HCEC 1CT (cell line): ENCODE results near the gene TNFSF9.
"Not testable (repeated sequence)": the region's sequence is repeated elsewhere in the genome, so short reads cannot be mapped to it uniquely, and the experiment has no call there.

Source experiments
- DNase-seq: peaks from one replicate; pipeline ENCODE4 v3.0.0-alpha.2; 2017

The TNFSF9 gene

GRCh38 chr19:6532244-6532999, 1.6 kb downstream of the TNFSF9 start:
- DNase-seq, result no peak

GRCh38 chr19:6533000-6533328, 2.1 kb downstream of the TNFSF9 start:
- no peak for DNase-seq

GRCh38 chr19:6533746-6534418, 3.1 kb downstream of the TNFSF9 start:
- DNase-seq, result no peak

- no peak for DNase-seq
These were observed 3.7 kb downstream of the TNFSF9 start for GRCh38 chr19:6534451-6535093.

DNA sequence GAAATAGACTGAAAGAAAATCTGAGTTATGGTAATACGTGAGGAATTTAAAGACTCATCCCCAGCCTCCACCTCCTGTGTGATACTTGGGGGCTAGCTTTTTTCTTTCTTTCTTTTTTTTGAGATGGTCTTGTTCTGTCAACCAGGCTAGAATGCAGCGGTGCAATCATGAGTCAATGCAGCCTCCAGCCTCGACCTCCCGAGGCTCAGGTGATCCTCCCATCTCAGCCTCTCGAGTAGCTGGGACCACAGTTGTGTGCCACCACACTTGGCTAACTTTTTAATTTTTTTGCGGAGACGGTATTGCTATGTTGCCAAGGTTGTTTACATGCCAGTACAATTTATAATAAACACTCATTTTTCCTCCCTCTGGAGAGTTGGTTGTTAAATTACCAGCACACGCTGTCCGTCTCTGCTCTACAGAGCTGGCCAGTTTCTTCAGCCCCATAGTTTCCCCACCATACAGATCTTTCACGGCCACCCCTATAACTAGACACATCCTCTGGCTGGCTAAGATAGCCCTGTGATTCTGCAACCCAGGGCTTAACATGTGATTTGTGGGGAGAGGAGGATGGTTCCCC, 4.8 kb downstream of the TNFSF9 start:
- no peak for DNase-seq

GRCh38 chr19:6539514-6539913, 8.7 kb downstream of the TNFSF9 start:
- no peak for DNase-seq

DNA sequence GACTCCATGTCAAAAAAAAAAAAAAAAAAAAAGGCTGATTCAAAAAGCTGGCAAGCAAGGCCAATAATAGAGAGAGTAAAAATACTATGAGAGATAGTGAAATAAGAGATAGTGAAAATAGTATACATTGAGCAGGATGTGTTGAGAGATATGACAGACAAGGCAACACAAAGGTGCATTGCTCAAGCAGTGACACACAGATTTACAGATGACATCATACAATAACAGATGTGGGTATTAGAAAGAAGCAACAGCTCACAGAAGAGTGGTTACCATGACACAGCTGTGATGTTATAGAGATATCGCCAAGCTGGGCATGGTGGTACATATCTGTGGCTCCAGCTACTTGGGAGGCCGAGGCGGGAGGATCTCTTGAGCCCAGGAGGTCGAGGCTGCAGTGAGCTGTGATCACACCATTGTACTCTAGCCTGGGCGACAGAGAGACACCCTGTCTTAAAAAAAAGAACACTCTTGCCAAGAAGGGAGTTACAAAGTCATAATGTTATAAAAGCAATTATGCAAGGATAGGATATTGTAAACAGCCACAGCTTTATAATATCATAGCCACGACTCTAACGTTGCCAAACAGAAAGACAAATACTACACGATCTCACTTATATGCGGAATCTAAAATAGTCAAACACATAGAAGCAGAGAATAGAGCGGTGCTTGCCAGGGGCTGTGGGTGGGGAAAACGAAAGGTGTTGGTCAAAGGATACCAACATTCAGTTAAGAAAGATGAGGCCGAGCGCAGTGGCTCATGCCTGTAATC, 10.3 kb downstream of the TNFSF9 start:
- peak; percentile 65 for DNase-seq

GRCh38 chr19:6543866-6544347, 13.1 kb downstream of the TNFSF9 start:
- DNase-seq, result no peak

DNA sequence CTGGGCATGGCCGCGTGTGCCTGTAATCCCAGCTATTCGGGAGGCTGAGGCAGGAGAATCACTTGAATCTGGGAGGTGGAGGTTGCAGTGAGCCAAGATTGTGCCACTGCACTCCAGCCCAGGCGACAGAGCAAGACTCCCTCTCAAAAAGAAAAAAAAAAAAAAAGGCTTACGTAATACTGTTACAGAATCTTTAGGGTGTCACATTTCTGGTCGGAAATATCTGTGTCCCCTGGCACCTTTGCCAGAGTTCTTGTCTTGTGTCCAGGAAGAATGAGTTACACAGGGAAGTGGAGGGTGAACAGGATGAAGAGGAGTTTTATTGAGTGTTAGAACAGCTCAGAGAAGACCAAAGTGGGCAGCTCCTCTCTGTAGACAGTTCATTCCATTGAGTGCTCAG, 19.9 kb downstream of the TNFSF9 start:
- not testable (repeated sequence) for DNase-seq

- no peak for DNase-seq
These were observed 20.3 kb downstream of the TNFSF9 start for GRCh38 chr19:6551091-6551490.

GRCh38 chr19:6551607-6552450, 21.0 kb downstream of the TNFSF9 start:
- DNase-seq, result no peak

DNA sequence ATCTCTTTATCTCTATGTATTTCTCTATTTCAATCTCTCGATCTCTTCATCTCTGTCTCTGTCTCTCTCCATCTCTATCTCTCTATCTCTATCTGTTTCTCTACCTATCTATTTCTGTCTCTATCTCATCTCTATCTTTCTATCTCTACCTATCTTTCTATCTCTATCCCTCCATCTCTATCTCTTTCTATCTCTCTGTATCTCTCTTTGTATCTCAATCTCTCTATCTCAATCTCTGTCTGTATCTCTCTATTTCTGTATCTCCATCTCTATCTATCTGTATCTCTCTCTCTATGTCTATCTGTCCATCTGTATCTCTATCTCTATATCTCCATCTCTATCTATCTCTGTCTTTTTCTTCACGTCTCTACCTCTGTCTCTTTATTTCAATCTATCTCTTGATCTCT, 25.2 kb downstream of the TNFSF9 start:
- DNase-seq, result no peak

DNA sequence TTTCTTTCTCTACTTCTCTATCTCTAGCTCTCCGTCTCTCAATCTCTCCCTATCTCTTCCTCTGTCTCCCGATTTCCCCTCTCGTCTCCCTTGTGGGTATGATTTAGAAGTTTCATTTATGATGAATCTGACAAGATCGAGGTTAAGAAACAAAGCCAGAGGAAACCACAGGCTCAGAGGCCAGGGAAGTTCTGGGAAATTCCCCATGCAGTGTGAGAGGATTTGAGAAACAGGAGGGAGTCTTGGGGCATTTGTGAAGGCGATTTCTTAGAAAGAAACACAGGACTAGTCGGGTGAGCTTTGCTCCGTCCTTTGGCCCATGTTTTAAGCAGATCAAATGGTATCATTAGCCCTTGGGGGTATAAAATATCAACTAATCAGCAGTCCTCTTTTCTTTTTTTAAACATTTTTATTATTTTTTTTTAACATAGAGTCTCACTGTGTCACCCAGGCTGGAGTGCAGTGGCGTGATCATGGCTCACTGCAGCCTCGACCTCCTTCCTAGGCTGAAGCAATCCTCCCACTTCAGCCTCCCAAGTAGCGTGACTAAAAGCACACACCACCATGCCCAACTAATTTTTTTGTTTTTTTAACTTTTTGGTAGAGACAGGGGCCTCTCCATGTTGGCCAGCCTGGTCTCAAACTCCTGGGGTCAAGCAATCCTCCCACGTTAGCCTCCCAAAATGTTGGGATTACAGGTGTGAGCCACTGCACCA, 25.8 kb downstream of the TNFSF9 start:
- DNase-seq, result peak; percentile 22

- not testable (repeated sequence) for DNase-seq
These were observed 31.6 kb downstream of the TNFSF9 start for GRCh38 chr19:6562437-6562836.

DNA sequence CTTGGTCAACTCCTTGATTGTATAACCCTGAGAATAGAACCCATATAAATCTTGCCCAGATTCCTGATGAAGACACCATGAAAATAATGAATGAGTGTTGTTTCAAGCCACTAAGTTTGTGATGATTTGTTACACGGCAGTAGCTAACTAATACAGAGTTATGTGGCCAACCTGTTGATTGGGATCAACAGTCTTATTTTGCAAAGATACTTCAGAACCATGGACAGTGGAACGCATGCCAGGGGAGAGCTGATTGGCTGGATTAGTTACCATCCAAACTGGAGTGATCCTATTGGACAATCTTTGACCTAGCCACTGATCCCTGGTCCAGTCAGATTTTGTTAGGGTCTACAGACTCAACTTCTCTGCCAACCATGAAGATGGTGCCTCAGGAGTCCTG, 33.6 kb downstream of the TNFSF9 start:
- peak; percentile 27 for DNase-seq

DNA sequence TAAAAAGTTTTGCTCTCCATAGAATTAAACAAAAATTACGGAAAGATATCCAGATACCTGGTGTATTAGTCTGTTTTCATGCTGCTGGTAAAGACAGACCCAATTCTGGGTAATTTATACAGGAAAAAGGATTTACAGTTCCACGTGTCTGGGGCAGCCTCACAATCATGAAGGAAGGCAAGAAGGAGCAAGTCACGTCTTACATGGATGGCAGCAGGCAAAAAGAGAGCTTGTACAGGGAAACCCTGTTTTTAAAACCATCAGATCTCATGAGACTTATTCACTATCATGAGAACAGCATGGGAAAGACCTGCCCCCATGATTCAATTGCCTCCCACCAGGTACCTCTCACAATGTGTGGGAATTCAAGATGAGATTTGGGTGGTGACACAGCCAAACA, 35.9 kb downstream of the TNFSF9 start:
- DNase-seq, result not testable (repeated sequence)

- peak; percentile 42 for DNase-seq
These were observed 37.2 kb downstream of the TNFSF9 start for GRCh38 chr19:6568010-6568526.

DNA sequence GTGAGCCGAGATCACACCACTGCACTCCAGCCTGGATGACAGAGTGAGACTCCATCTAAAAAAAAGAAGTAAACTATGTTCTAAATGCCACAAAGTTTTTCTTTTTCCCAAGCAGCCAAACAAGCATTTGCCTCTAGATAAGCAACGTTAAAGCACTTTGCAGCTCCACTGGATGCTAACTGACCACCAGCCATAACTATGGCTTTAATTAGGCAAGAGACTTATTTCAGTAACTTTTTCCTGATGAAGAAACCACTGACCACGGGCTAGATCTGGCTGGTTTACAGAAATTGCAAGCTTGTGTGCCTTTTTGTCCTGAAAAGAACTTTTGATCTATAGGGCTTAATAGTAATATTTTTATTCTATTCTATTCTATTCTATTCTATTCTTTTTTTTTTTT, 38.0 kb downstream of the TNFSF9 start:
- no peak for DNase-seq

- no peak for DNase-seq
These were observed 39.9 kb downstream of the TNFSF9 start for GRCh38 chr19:6570764-6571163.

DNA sequence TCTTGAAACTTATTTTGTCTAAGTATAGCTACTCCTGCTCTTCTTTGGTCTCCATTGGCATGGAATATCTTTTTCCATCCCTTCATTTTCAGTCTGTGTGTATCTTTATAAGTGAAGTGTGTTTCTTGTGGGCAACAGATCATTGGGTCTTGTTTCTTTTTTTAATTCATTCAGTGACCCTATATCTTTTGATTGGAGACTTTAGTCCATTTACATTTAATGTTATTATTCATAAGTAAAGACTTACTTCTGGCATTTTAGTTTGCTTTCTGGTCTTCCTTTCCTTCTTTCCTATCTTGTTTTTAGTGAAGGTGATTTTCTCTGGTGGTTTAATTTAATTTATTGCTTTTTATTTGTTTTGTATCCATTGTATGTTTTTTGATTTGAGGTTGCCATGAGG, 40.3 kb downstream of the TNFSF9 start:
- DNase-seq, result no peak

DNA sequence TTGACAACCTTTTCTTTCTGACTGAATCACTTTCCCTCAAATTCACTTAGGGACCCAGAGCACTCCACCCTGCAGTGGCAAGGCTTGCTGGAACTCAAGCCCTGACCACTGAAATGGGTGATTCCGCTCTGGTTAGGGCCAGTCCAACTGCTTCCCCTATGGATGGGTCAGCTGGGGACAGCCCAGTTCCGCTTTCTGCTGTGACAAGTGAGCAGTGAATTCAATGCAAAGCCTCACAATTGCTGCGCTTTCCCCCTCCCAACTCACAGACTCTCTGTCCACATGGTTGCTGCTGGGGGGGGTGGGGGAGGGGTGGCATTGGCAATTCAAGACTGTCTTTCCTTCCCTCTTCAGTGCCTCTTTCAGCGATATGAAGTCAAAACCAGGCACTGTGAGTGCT, 41.4 kb downstream of the TNFSF9 start:
- DNase-seq, result no peak
